Endothelial cell (in vitro differentiated cells): ENCODE results near the gene OGFR. TPM values are rescaled to one million over a fixed set of nuclear protein-coding genes. Genes with fewer than 3 reads are reported as not detected.
A peak's percentile ranks its signal among the peaks of the same experiment; 100 is the strongest.

Source experiments
- DNase-seq: peaks from one replicate; pipeline ENCODE4 v3.0.0; 2021; ENCODE audit warnings: low spot score
- H3K27ac Mint-ChIP-seq: one replicate; pipeline ENCODE4 v1.8.0; 2021; ENCODE audit warnings: mixed read lengths, inconsistent platforms; ENCODE audit not compliant: unreplicated experiment
- H3K27me3 Mint-ChIP-seq: one replicate; pipeline ENCODE4 v1.8.0; 2021; ENCODE audit warnings: mild to moderate bottlenecking, moderate library complexity, mixed read lengths, inconsistent platforms; ENCODE audit not compliant: unreplicated experiment
- H3K36me3 Mint-ChIP-seq: one replicate; pipeline ENCODE4 v1.8.0; 2021; ENCODE audit warnings: mild to moderate bottlenecking, low read depth, mixed read lengths, inconsistent platforms; ENCODE audit not compliant: unreplicated experiment
- H3K4me1 Mint-ChIP-seq: one replicate; pipeline ENCODE4 v1.8.0; 2021; ENCODE audit warnings: mild to moderate bottlenecking, mixed read lengths, inconsistent platforms; ENCODE audit not compliant: unreplicated experiment
- H3K4me3 Mint-ChIP-seq: one replicate; pipeline ENCODE4 v1.8.0; 2021; ENCODE audit warnings: mild to moderate bottlenecking, mixed read lengths, inconsistent platforms; ENCODE audit not compliant: unreplicated experiment
- H3K9me3 Mint-ChIP-seq: one replicate; pipeline ENCODE4 v1.8.0; 2021; ENCODE audit warnings: mixed read lengths, inconsistent platforms; ENCODE audit not compliant: unreplicated experiment
- long read RNA-seq: library from polyadenylated mRNA; unstranded; transcript quantifications from one replicate; pipeline ENCODE4 v2.0.0, GENCODE V29; 2020; ENCODE audit not compliant: unreplicated experiment
- total RNA-seq: library from RNA; stranded (reverse); fragmentation: NEBNext Ultra II Directional; extraction: Animal tissue kit (Norgen Biotek cat#: 25700); gene quantifications from one replicate; pipeline ENCODE4 v1.2.1, GENCODE V29; 2021; ENCODE audit not compliant: unreplicated experiment
- TF ChIP-seq, protein P1 (sequence below): fragments of 200-600 bp; sonication (generic); IDR thresholded peaks from one replicate; pipeline ENCODE4 v1.5.0; 2021; ENCODE audit warnings: antibody characterized with exemption; ENCODE audit not compliant: unreplicated experiment

OGFR gene, protein sequence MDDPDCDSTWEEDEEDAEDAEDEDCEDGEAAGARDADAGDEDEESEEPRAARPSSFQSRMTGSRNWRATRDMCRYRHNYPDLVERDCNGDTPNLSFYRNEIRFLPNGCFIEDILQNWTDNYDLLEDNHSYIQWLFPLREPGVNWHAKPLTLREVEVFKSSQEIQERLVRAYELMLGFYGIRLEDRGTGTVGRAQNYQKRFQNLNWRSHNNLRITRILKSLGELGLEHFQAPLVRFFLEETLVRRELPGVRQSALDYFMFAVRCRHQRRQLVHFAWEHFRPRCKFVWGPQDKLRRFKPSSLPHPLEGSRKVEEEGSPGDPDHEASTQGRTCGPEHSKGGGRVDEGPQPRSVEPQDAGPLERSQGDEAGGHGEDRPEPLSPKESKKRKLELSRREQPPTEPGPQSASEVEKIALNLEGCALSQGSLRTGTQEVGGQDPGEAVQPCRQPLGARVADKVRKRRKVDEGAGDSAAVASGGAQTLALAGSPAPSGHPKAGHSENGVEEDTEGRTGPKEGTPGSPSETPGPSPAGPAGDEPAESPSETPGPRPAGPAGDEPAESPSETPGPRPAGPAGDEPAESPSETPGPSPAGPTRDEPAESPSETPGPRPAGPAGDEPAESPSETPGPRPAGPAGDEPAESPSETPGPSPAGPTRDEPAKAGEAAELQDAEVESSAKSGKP
- total RNA-seq = 27.6 TPM
- long read RNA-seq, transcript OGFR-201 (7 exons, 2,410 nt) = major isoform, 10 of 13 reads
- long read RNA-seq, partial matches to known transcripts = 0 of 13 reads
- long read RNA-seq, other reads (novel, unspliced or antisense) = 3 of 13 reads

GRCh38 chr20:62804627-62805154, at the start of gene OGFR:
Gene OGFR, plus strand, starts transcription at chr20:62804835. Its CDS starts 25 bp downstream, at chr20:62804860.
- peaks cover 17% of the 10 kb centered on the region for H3K27me3 Mint-ChIP-seq
- H3K4me3 Mint-ChIP-seq = peak within 1 kb of the TSS; percentile 92
- H3K27ac Mint-ChIP-seq = no peak within 1 kb of the TSS
- H3K9me3 Mint-ChIP-seq = no peaks in the 10 kb centered on the region
- peak; percentile 53 for DNase-seq
- peaks cover 7% of the 10 kb centered on the region for H3K36me3 Mint-ChIP-seq
- no peaks in the 10 kb centered on the region for H3K4me1 Mint-ChIP-seq
- TF ChIP-seq, protein P1, sequence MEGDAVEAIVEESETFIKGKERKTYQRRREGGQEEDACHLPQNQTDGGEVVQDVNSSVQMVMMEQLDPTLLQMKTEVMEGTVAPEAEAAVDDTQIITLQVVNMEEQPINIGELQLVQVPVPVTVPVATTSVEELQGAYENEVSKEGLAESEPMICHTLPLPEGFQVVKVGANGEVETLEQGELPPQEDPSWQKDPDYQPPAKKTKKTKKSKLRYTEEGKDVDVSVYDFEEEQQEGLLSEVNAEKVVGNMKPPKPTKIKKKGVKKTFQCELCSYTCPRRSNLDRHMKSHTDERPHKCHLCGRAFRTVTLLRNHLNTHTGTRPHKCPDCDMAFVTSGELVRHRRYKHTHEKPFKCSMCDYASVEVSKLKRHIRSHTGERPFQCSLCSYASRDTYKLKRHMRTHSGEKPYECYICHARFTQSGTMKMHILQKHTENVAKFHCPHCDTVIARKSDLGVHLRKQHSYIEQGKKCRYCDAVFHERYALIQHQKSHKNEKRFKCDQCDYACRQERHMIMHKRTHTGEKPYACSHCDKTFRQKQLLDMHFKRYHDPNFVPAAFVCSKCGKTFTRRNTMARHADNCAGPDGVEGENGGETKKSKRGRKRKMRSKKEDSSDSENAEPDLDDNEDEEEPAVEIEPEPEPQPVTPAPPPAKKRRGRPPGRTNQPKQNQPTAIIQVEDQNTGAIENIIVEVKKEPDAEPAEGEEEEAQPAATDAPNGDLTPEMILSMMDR = no peak

- Mint-ChIP-seq H3K4me1 (no peaks in the 10 kb centered on the region), H3K27me3 (peaks cover 8% of the 10 kb centered on the region), H3K27ac (no peak overlapping the region), H3K4me3 (no peak overlapping the region), H3K36me3 (no peaks in the 10 kb centered on the region), H3K9me3 (no peaks in the 10 kb centered on the region)
- DNase-seq = no peak
- TF ChIP-seq, protein P1 = no peak
Measured at GRCh38 chr20:62754991-62755356, 49.7 kb upstream of the OGFR start.

- H3K27me3 Mint-ChIP-seq = peaks cover 8% of the 10 kb centered on the region
- TF ChIP-seq, protein P1 = no peak
- no peak for DNase-seq
Measured at GRCh38 chr20:62755817-62756724, 48.6 kb upstream of the OGFR start.

GRCh38 chr20:62758226-62758912, 46.3 kb upstream of the OGFR start:
- H3K4me1 Mint-ChIP-seq = no peaks in the 10 kb centered on the region
- no peak overlapping the region for H3K27ac Mint-ChIP-seq
- H3K27me3 Mint-ChIP-seq = peaks cover 8% of the 10 kb centered on the region
- H3K9me3 Mint-ChIP-seq = no peaks in the 10 kb centered on the region
- TF ChIP-seq, protein P1 = no peak
- H3K36me3 Mint-ChIP-seq = no peaks in the 10 kb centered on the region
- H3K4me3 Mint-ChIP-seq = no peak overlapping the region
- no peak for DNase-seq

More at GRCh38 chr20:62755817-62756724, 48.6 kb upstream of the OGFR start:
- Mint-ChIP-seq H3K27ac (no peak overlapping the region), H3K36me3 (no peaks in the 10 kb centered on the region), H3K4me1 (no peaks in the 10 kb centered on the region), H3K4me3 (no peak overlapping the region), H3K9me3 (no peaks in the 10 kb centered on the region)
